GM23338 (cell line): ENCODE results near the gene RPS6KA4. TPM values are rescaled to one million over a fixed set of nuclear protein-coding genes. Genes with fewer than 3 reads are reported as not detected.

Experiments
- ATAC-seq: fragments of 200-7000 bp; cut with Tn5 transposase; 3 replicates; pipeline ENCODE4 v1.9.1; 2020
- DNase-seq: peaks from one replicate; pipeline ENCODE4 v3.0.0-alpha.2; 2015; ENCODE audit warnings: low spot score
- H2AFZ ChIP-seq: fragments of 200-600 bp; sonication (generic); 2 replicates; pipeline ENCODE4 v1.8.0; 2016; ENCODE audit warnings: antibody characterized with exemption, mild to moderate bottlenecking, moderate library complexity
- H3F3A ChIP-seq: fragments of 200-600 bp; sonication (generic); replicated peaks from 2 replicates; pipeline ENCODE4 v1.8.0; 2017; ENCODE audit warnings: antibody characterized with exemption, mixed run types, low read depth
- H3K27ac ChIP-seq: fragments of 200-600 bp; sonication (generic); 2 replicates; pipeline ENCODE4 v1.6.1; 2016; ENCODE audit warnings: low read depth
- H3K27me3 ChIP-seq: fragments of 200-600 bp; sonication (generic); 2 replicates; pipeline ENCODE4 v1.8.0; 2016; ENCODE audit warnings: mild to moderate bottlenecking, mixed run types, moderate library complexity; ENCODE audit not compliant: insufficient read depth
- H3K36me3 ChIP-seq: fragments of 200-600 bp; sonication (generic); 2 replicates; pipeline ENCODE4 v1.8.0; 2016; ENCODE audit warnings: mild to moderate bottlenecking; ENCODE audit not compliant: insufficient read depth
- H3K4me1 ChIP-seq: fragments of 200-600 bp; sonication (generic); 2 replicates; pipeline ENCODE4 v1.8.0; 2016; ENCODE audit warnings: mild to moderate bottlenecking, moderate library complexity; ENCODE audit not compliant: insufficient read depth
- H3K4me2 ChIP-seq: fragments of 200-600 bp; sonication (generic); 2 replicates; pipeline ENCODE4 v1.7.1; 2017; ENCODE audit warnings: mixed run types
- H3K4me3 ChIP-seq: fragments of 200-600 bp; sonication (generic); 2 replicates; pipeline ENCODE4 v1.6.1; 2016; ENCODE audit warnings: mixed run types
- H3K79me2 ChIP-seq: fragments of 200-600 bp; sonication (generic); replicated peaks from 2 replicates; pipeline ENCODE4 v1.8.0; 2017; ENCODE audit warnings: mild to moderate bottlenecking; ENCODE audit not compliant: insufficient read depth
- H3K9me2 ChIP-seq: fragments of 200-600 bp; sonication (generic); 2 replicates; pipeline ENCODE4 v1.8.0; 2017; ENCODE audit not compliant: insufficient read depth
- H4K20me1 ChIP-seq: fragments of 200-600 bp; sonication (generic); replicated peaks from 2 replicates; pipeline ENCODE4 v1.8.0; 2017; ENCODE audit warnings: mild to moderate bottlenecking; ENCODE audit not compliant: insufficient read depth
- H3K27ac Mint-ChIP-seq: 2 replicates; pipeline ENCODE4 v1.8.0; 2020; ENCODE audit warnings: inconsistent platforms, mild to moderate bottlenecking, moderate library complexity, mixed read lengths
- H3K27me3 Mint-ChIP-seq: 3 replicates; pipeline ENCODE4 v1.8.0; 2022; ENCODE audit warnings: low read depth, mild to moderate bottlenecking, moderate library complexity, mixed read lengths, inconsistent platforms; ENCODE audit not compliant: insufficient read depth, poor library complexity
- H3K36me3 Mint-ChIP-seq: 3 replicates; pipeline ENCODE4 v1.8.0; 2021; ENCODE audit warnings: low read depth, mild to moderate bottlenecking, inconsistent platforms, moderate library complexity, mixed read lengths
- H3K4me1 Mint-ChIP-seq: 3 replicates; pipeline ENCODE4 v1.8.0; 2020; ENCODE audit warnings: mild to moderate bottlenecking, inconsistent platforms, mixed read lengths
- H3K4me3 Mint-ChIP-seq: 3 replicates; pipeline ENCODE4 v1.8.0; 2021; ENCODE audit warnings: moderate library complexity, mild to moderate bottlenecking, inconsistent platforms, mixed read lengths
- H3K9me3 Mint-ChIP-seq: 3 replicates; pipeline ENCODE4 v1.8.0; 2020; ENCODE audit warnings: moderate library complexity, mild to moderate bottlenecking, inconsistent platforms, mixed read lengths
- CREB1 ChIP-seq: fragments of 250-450 bp; sonication (Bioruptor Pico); IDR thresholded peaks from 2 replicates; pipeline ENCODE4 v1.5.0; 2020; ENCODE audit warnings: low read depth, mild to moderate bottlenecking, moderate library complexity
- CTCF ChIP-seq, 2 experiments: fragments of 200-600 bp in 1 of 2; sonication (generic) in 1 of 2; conservative IDR thresholded peaks; 2 replicates each; pipeline versions ENCODE4 v1.5.1 to v1.6.1; 2016 to 2017; ENCODE audit warnings: antibody characterized with exemption in 2 of 2, low read depth in 2 of 2, mild to moderate bottlenecking in 2 of 2, moderate library complexity in 1 of 2
- ETS1 ChIP-seq: IDR thresholded peaks from 2 replicates; pipeline ENCODE4 v1.6.1; 2016; ENCODE audit warnings: antibody characterized with exemption
- EZH2 ChIP-seq: fragments of 200-600 bp; sonication (generic); IDR thresholded peaks from one replicate; pipeline ENCODE4 v1.8.0; 2017; ENCODE audit warnings: antibody characterized with exemption, mild to moderate bottlenecking, low read depth; ENCODE audit not compliant: unreplicated experiment
- EZH2phosphoT487 ChIP-seq: fragments of 200-600 bp; sonication (generic); IDR thresholded peaks from one replicate; pipeline ENCODE4 v1.8.1; 2018; ENCODE audit warnings: antibody characterized with exemption; ENCODE audit not compliant: unreplicated experiment
- JUNB ChIP-seq: IDR thresholded peaks from one replicate; pipeline ENCODE4 v1.6.1; 2016; ENCODE audit warnings: antibody characterized with exemption; ENCODE audit not compliant: unreplicated experiment
- NANOG ChIP-seq: IDR thresholded peaks from 2 replicates; pipeline ENCODE4 v1.6.1; 2016; ENCODE audit warnings: antibody characterized with exemption, borderline replicate concordance
- POLR2AphosphoS5 ChIP-seq: IDR thresholded peaks from 2 replicates; pipeline ENCODE4 v1.6.1; 2016; ENCODE audit warnings: antibody characterized with exemption, low read depth
- REST ChIP-seq: IDR thresholded peaks from one replicate; pipeline ENCODE4 v1.6.1; 2018; ENCODE audit warnings: antibody characterized with exemption; ENCODE audit not compliant: unreplicated experiment
- STAT1 ChIP-seq: IDR thresholded peaks from one replicate; pipeline ENCODE4 v1.6.1; 2016; ENCODE audit warnings: antibody characterized with exemption; ENCODE audit not compliant: unreplicated experiment
- ZNF114 ChIP-seq: fragments of 250-450 bp; sonication (Bioruptor Pico); IDR thresholded peaks from 2 replicates; pipeline ENCODE4 v1.5.0; 2020; ENCODE audit warnings: mild to moderate bottlenecking, moderate library complexity
- ZNF331 ChIP-seq: fragments of 250-450 bp; sonication (Bioruptor Pico); IDR thresholded peaks from 2 replicates; pipeline ENCODE4 v1.5.0; 2020; ENCODE audit warnings: low read depth, mild to moderate bottlenecking, moderate library complexity
- ZNF462 ChIP-seq: fragments of 250-450 bp; sonication (Bioruptor Pico); IDR thresholded peaks from 2 replicates; pipeline ENCODE4 v1.5.0; 2020; ENCODE audit warnings: mild to moderate bottlenecking, moderate library complexity
- polyA plus RNA-seq: library from polyadenylated mRNA; unstranded; fragments of >200 nt; fragmentation: Nextera tagmentation; extraction: Ambion mirVana; gene quantifications from 2 replicates; pipeline ENCODE4 v1.2.1, GENCODE V29; 2016
- total RNA-seq: library from RNA; depleted of rRNA; stranded (reverse); fragments of >200 nt; shearing (Covaris generic); gene quantifications from 2 replicates; pipeline ENCODE4 v1.2.3, GENCODE V29; 2014

Gene RPS6KA4
- total and polyA plus RNA-seq, 2 experiments from 2014 or later, result 3.5 to 19.9 TPM

- H3F3A ChIP-seq, result 0 out of 2 replicates have a peak, but pooled peaks cover 5% of the 10 kb centered on the region
- no peaks in the 10 kb centered on the region for H3K9me2 ChIP-seq
- no peaks in the 10 kb centered on the region for H3K79me2 ChIP-seq
- no peak overlapping the region for H3K27ac Mint-ChIP-seq
- H3K27me3 Mint-ChIP-seq, result peaks cover 24% of the 10 kb centered on the region
- no peaks in the 10 kb centered on the region for H3K27me3 ChIP-seq
- H3K4me1 Mint-ChIP-seq, result peaks cover 12% of the 10 kb centered on the region
- no peak overlapping the region for H3K4me2 ChIP-seq
- no peak overlapping the region for H3K4me3 ChIP-seq
- ATAC-seq (no peak), DNase-seq (no peak)
- no peaks in the 10 kb centered on the region for H4K20me1 ChIP-seq
- no peak overlapping the region for H2AFZ ChIP-seq
- H3K9me3 Mint-ChIP-seq, result no peaks in the 10 kb centered on the region
- H3K36me3 ChIP-seq, result no peaks in the 10 kb centered on the region
- H3K4me1 ChIP-seq, result peaks cover 11% of the 10 kb centered on the region; the same call in 1 of the 2 replicates
- no peak overlapping the region for H3K27ac ChIP-seq
- H3K4me3 Mint-ChIP-seq, result no peak overlapping the region
- no peak for TF ChIP-seq CREB1 (CRISPR knock-in tag)
- no peak for TF ChIP-seq ZNF331 (CRISPR knock-in tag)
- TF ChIP-seq EZH2phosphoT487, result no peak
- no peak for TF ChIP-seq ETS1
- TF ChIP-seq JUNB, result no peak
- no peak for TF ChIP-seq CTCF (conservative IDR thresholded peaks at IDR 0.05; ENCODE audit: low read depth in 2 of 2)
- TF ChIP-seq ZNF114 (CRISPR knock-in tag), result no peak
- no peak for TF ChIP-seq EZH2
- no peak for TF ChIP-seq STAT1
- no peak for TF ChIP-seq POLR2AphosphoS5
- TF ChIP-seq NANOG, result no peak
- TF ChIP-seq REST, result no peak
- TF ChIP-seq ZNF462 (CRISPR knock-in tag), result no peak
- H3K36me3 Mint-ChIP-seq, result no peaks in the 10 kb centered on the region
These were observed 21.3 kb upstream of the RPS6KA4 start for GRCh38 chr11:64337538-64338249.
